Natural killer cell treated with Interleukin-12 subunit alpha and Interleukin-12 subunit beta and Interleukin-15 and Interleukin-18, amount 100 ng/mL, for 72 hours (primary cell): Measurements from ENCODE around the gene MORC2. TPM values are rescaled to one million over a fixed set of nuclear protein-coding genes. Genes with fewer than 3 reads are reported as not detected.

Experiments used
- ATAC-seq, 2 donors: fragments of 150-1000 bp; cut with Tn5 transposase in 1 of 2; sonication (Bioruptor Pico), chemical (Tn5 transposase) in 1 of 2; 2 replicates each; pipeline ENCODE4 v1.10.0; 2021
- DNase-seq: peaks from one replicate; pipeline ENCODE4 v3.0.0; 2022; ENCODE audit warnings: low spot score
- H3K27ac Mint-ChIP-seq, 2 donors: 1 replicate in 1 of 2; 2 replicates in 1 of 2; pipeline ENCODE4 v1.8.0; 2022; ENCODE audit warnings: mixed read lengths in 2 of 2, mild to moderate bottlenecking in 1 of 2, moderate library complexity in 1 of 2
- H3K27me3 Mint-ChIP-seq, 2 donors: 1 replicate in 1 of 2; 2 replicates in 1 of 2; pipeline ENCODE4 v1.8.0; 2022; ENCODE audit warnings: mixed read lengths in 2 of 2
- H3K36me3 Mint-ChIP-seq: one replicate; pipeline ENCODE4 v1.8.0; 2022; ENCODE audit warnings: mixed read lengths
- H3K4me1 Mint-ChIP-seq, 2 donors: 1 replicate in 1 of 2; 2 replicates in 1 of 2; pipeline ENCODE4 v1.8.0; 2022; ENCODE audit warnings: low read depth in 2 of 2, mixed read lengths in 2 of 2, mild to moderate bottlenecking in 1 of 2
- H3K4me3 Mint-ChIP-seq: one replicate; pipeline ENCODE4 v1.8.0; 2022; ENCODE audit warnings: mixed read lengths
- H3K9me3 Mint-ChIP-seq: 2 replicates; pipeline ENCODE4 v1.8.0; 2022; ENCODE audit warnings: mixed read lengths
- total RNA-seq, 2 donors: library from RNA; stranded (reverse); gene quantifications; one replicate each; pipeline ENCODE4 v1.2.3, GENCODE V29; 2022

The MORC2 gene
- 10 to 100 TPM; 23.6 to 30.4 TPM for total RNA-seq

DNA sequence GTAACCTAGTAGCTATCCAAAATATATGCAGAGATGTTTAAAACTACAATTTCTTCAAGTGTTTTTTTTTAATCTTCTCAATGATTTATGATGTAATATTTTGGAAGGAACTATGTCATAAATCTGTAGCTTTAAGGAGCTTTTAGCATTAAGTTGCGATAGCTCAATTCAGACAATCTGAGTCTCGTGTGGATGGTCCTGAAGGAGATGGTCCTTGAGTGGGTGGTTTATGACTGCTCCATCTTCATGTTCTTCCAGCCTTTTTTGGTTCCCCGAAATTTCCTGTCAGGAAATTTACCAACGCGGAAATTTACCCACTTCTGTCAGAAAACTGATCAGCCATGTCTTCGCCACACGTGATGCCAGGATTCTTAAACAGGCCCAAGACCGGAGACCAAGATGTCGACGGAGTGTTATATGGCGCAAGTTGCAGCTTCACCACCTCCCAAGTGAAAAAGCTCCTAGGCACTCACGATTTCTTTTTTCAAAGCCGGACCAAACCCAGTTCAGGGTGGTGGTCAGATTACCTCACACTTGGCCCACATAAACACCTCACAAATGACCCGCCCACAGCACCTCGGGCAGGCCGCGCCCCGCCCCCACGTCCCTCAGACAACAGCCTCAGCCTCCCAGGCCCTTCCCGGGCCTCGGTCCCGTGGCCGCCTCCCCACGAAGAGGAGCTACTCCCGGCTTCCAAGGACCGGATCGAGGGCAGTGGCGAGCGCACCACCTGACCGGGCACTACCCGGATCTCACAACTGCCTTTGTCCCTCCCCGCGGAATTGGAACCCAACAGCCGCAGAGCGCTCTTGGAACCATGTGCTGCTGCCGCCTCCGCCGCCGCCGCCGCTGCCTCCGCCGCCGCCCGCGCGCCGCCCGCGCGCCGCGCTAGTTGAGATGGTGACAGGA, at the start of gene MORC2:
TSS of gene MORC2 (minus strand) at position 760 of the 909 bp plus-strand sequence. CDS start 885 bp downstream, outside the sequence.
- Mint-ChIP-seq H3K4me3 (peak within 1 kb of the TSS; percentile 96), H3K9me3 (peaks cover 5% of the 10 kb centered on the region), H3K36me3 (peaks cover 33% of the 10 kb centered on the region), H3K4me1 (peaks cover 31 to 35% of the 10 kb centered on the region in 2 donors), H3K27ac (peak within 1 kb of the TSS; percentile 89 to 91), H3K27me3 (no peaks in the 10 kb centered on the region)
- ATAC-seq (peak; percentile 61 to 73), DNase-seq (no peak)

- no peaks in the 10 kb centered on the region for H3K36me3 Mint-ChIP-seq
- H3K27me3 Mint-ChIP-seq, result peaks cover 8 to 10% of the 10 kb centered on the region in 2 donors
- no peaks in the 10 kb centered on the region for H3K9me3 Mint-ChIP-seq
- no peak for DNase-seq
- no peak overlapping the region for H3K4me3 Mint-ChIP-seq
- no peak overlapping the region for H3K27ac Mint-ChIP-seq
- no peaks in the 10 kb centered on the region for H3K4me1 Mint-ChIP-seq
- no peak for ATAC-seq
These were observed 37.0 kb upstream of the MORC2 start for GRCh38 chr22:31005535-31005934.

- H3K36me3 Mint-ChIP-seq, result no peaks in the 10 kb centered on the region
- H3K4me3 Mint-ChIP-seq, result no peak overlapping the region
- H3K9me3 Mint-ChIP-seq, result no peaks in the 10 kb centered on the region
- no peaks in the 10 kb centered on the region for H3K4me1 Mint-ChIP-seq
- no peak for DNase-seq
- no peak for ATAC-seq
- peaks cover 7 to 8% of the 10 kb centered on the region in 2 donors for H3K27me3 Mint-ChIP-seq
- no peak overlapping the region for H3K27ac Mint-ChIP-seq
These were observed 32.7 kb upstream of the MORC2 start for GRCh38 chr22:31001124-31001770.

DNA sequence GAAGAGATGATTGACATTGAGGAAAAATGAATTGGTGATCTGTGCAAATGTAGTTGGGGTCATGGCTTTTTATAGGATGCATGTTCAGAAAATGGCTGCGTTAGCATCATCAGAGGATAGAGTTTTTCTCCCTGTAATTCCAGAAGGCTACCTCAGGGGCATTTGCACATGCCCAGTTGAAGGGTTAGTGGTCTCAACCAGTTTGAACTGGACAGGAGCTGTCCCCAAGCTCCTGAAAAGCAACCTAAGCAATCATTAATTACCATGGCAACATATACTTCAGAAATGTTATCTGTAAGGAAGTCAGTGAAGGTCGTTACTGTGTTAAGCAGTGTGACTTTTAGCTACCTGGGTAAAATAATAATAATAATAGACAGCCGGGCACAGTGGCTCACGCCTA, 29.8 kb upstream of the MORC2 start:
- Mint-ChIP-seq H3K27ac (no peak overlapping the region), H3K27me3 (peaks cover 11 to 17% of the 10 kb centered on the region in 2 donors), H3K9me3 (no peaks in the 10 kb centered on the region), H3K4me3 (no peak overlapping the region), H3K36me3 (no peaks in the 10 kb centered on the region), H3K4me1 (no peaks in the 10 kb centered on the region)
- no peak for DNase-seq
- ATAC-seq, result no peak

DNA sequence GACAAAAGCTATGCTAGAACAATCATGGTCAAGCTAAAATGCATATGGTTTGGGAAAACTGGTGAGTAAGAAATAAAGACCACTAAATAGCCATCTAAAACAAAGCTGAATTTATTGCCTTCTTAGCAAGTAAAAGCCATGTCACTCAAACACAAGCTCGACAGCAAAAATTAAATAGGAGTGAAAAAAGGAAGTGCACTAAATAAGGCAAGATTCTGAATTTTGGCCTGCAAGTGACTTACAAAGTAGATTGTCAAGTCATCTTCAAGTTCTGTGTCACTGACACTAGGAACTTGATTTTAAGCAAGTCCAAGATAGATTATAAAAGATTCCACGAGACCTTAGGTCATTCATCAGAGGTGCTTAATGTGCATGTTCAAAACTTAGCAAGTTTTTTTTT, 27.9 kb upstream of the MORC2 start:
- Mint-ChIP-seq H3K9me3 (no peaks in the 10 kb centered on the region), H3K27me3 (peaks cover 4 to 9% of the 10 kb centered on the region in 2 donors), H3K27ac (no peak overlapping the region), H3K4me1 (no peaks in the 10 kb centered on the region), H3K4me3 (no peak overlapping the region), H3K36me3 (no peaks in the 10 kb centered on the region)
- DNase-seq (no peak), ATAC-seq (no peak)

DNA sequence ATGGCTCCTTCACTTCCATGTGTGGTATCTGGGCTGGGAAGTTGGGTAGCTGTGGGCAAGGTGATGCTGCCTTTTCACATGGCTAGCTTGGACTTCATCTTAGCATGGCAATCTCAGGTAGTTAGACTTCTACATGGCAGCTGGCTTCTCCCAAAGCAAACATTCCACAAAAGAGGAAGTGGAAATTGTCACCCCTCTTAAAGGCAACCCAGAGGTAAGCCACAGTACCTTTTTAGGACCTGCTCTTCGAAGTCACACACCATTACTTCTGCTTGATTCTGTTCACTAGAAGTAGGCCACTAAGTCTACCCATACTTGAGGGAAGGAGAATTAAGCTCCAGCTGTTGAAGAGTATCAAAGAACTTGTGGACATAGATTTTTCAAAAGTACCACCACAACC, 26.4 kb upstream of the MORC2 start:
- H3K27ac Mint-ChIP-seq, result no peak overlapping the region
- H3K4me3 Mint-ChIP-seq, result no peak overlapping the region
- ATAC-seq (no peak), DNase-seq (no peak)
- peaks cover 4 to 9% of the 10 kb centered on the region in 2 donors for H3K27me3 Mint-ChIP-seq
- no peaks in the 10 kb centered on the region for H3K4me1 Mint-ChIP-seq
- H3K9me3 Mint-ChIP-seq, result peaks cover 2% of the 10 kb centered on the region
- H3K36me3 Mint-ChIP-seq, result no peaks in the 10 kb centered on the region

- Mint-ChIP-seq H3K27me3 (peaks cover 4 to 9% of the 10 kb centered on the region in 2 donors), H3K9me3 (peaks cover 7% of the 10 kb centered on the region), H3K4me3 (no peak overlapping the region), H3K36me3 (no peaks in the 10 kb centered on the region), H3K27ac (no peak overlapping the region), H3K4me1 (no peaks in the 10 kb centered on the region)
- DNase-seq, result no peak
- ATAC-seq, result no peak
These were observed 24.0 kb upstream of the MORC2 start for GRCh38 chr22:30992565-30992964.

GRCh38 chr22:30990690-30991089, 22.1 kb upstream of the MORC2 start:
- Mint-ChIP-seq H3K27me3 (peaks cover 4 to 8% of the 10 kb centered on the region in 2 donors), H3K4me1 (no peaks in the 10 kb centered on the region), H3K36me3 (no peaks in the 10 kb centered on the region), H3K27ac (no peak overlapping the region), H3K4me3 (no peak overlapping the region), H3K9me3 (peaks cover 7% of the 10 kb centered on the region)
- DNase-seq (no peak), ATAC-seq (no peak)

DNA sequence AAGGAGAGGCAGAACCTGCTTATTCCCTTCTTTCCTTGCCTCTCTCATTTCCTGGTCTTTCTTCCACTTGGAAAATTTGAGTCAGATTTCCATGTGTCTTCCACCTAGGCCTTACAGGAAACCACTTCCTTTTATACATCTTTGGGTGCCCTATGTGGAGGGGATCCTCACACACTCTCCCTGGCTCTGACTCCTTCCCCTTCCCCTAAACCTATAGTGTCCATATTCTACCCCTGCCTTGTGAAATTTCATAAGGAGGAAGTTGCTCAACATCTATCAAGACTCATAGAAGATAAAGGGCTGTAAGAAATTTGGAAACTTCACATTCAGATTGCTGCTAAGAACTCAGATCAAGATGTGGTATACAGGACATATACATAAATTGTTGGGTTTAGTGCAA, 20.9 kb upstream of the MORC2 start:
- ATAC-seq (no peak), DNase-seq (no peak)
- H3K4me3 Mint-ChIP-seq, result no peak overlapping the region
- peaks cover 4% of the 10 kb centered on the region for H3K36me3 Mint-ChIP-seq
- H3K9me3 Mint-ChIP-seq, result peaks cover 11% of the 10 kb centered on the region
- H3K27me3 Mint-ChIP-seq, result peaks cover 0 to 2% of the 10 kb centered on the region in 2 donors
- no peaks in the 10 kb centered on the region for H3K4me1 Mint-ChIP-seq
- H3K27ac Mint-ChIP-seq, result no peak overlapping the region

- Mint-ChIP-seq H3K4me3 (no peak overlapping the region), H3K36me3 (peaks cover 9% of the 10 kb centered on the region), H3K9me3 (peaks cover 22% of the 10 kb centered on the region), H3K27ac (no peak overlapping the region), H3K27me3 (no peaks in the 10 kb centered on the region), H3K4me1 (no peaks in the 10 kb centered on the region)
- ATAC-seq (no peak), DNase-seq (no peak)
These were observed 17.1 kb upstream of the MORC2 start for GRCh38 chr22:30985561-30986208.

- Mint-ChIP-seq H3K27ac (no peak overlapping the region), H3K27me3 (no peaks in the 10 kb centered on the region), H3K4me1 (peaks cover 0 to 5% of the 10 kb centered on the region in 2 donors), H3K36me3 (peaks cover 19% of the 10 kb centered on the region), H3K9me3 (peaks cover 20% of the 10 kb centered on the region), H3K4me3 (no peak overlapping the region)
- ATAC-seq (no peak), DNase-seq (no peak)
These were observed 15.7 kb upstream of the MORC2 start for GRCh38 chr22:30984317-30984716.

DNA sequence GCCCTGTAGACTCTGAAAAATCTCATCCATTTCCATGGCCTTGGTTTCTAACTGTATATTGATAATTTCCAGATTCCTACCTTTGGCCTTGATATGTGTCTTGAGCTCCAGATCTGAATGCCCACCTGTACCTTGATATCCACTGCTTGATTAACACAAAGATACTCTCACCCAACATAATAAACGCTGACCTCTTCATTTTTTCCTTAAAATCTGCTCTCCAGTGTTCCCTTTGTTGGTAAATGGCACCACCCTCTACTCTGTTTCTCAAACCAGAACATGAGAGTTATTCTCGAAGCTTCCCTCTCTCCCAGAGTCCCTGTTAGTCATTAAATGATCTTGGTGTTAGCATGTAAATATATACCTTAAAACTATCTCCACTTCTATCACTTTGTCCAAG, 13.9 kb upstream of the MORC2 start:
- peaks cover 29% of the 10 kb centered on the region for H3K9me3 Mint-ChIP-seq
- peaks cover 6 to 15% of the 10 kb centered on the region in 2 donors for H3K4me1 Mint-ChIP-seq
- H3K27me3 Mint-ChIP-seq, result no peaks in the 10 kb centered on the region
- no peak for ATAC-seq
- no peak overlapping the region for H3K27ac Mint-ChIP-seq
- peaks cover 32% of the 10 kb centered on the region for H3K36me3 Mint-ChIP-seq
- no peak for DNase-seq
- no peak overlapping the region for H3K4me3 Mint-ChIP-seq

DNA sequence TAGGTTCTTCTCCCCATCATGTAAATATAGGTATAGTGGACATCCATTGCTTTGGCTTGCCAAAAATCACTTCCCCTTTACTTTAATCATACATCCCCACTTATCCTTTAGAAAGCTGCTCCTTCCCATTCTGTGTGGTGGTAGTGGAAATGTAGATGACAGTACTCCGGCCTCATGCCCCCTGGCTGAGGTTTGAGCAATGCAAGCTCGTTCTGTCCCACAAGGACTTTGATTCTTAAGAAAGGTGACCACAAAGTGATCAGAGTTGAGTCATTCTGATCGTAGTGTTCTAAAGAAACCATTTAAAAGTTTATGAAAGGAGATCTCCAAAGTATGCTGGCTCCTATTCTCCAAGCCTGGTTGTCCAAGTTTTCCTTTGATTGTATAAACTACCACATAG, 11.4 kb upstream of the MORC2 start:
- peaks cover 58% of the 10 kb centered on the region for H3K36me3 Mint-ChIP-seq
- ATAC-seq (no peak), DNase-seq (no peak)
- H3K9me3 Mint-ChIP-seq, result peaks cover 36% of the 10 kb centered on the region
- no peak overlapping the region for H3K27ac Mint-ChIP-seq
- H3K27me3 Mint-ChIP-seq, result no peaks in the 10 kb centered on the region
- H3K4me3 Mint-ChIP-seq, result no peak overlapping the region
- peaks cover 10 to 15% of the 10 kb centered on the region in 2 donors for H3K4me1 Mint-ChIP-seq
